ENCODE measurements around the gene DCST2. TPM values are rescaled to one million over a fixed set of nuclear protein-coding genes. Genes with fewer than 3 reads are reported as not detected.

Gene DCST2
- total RNA-seq, 1 experiment from 2014 or later: 0.61 TPM

DNA sequence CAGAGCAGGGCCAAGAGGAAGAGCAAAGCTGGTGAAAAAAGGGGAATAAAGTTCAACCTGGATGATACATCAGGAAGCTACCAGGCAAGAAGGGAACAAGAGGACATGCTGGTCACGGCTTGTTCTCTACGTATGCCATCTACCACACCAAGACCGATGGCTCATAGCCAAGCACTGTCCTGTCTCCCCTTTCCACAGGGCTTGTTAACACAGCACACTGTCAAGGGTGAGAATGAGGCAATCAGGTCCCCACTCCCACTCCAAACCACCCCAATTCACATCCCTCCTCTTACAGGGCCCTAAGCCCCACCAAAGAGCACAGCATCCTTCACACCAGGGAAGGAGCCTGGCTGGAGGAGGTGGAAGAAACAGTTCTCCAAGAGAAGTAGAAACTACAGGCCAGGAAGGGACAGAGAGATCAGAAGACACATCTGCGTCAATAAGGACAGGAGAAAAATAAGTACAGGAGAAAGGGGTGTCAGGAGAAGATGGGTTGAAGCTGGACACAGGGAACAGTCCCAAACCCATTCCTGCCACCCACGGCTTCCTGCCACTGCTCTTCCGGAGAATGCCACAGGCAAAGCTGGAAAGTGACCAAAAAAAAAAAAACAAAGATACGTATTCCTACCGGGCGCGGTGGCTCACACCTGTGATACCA lies 62.1 kb downstream of the DCST2 start:
- TF ChIP-seq, protein P1, sequence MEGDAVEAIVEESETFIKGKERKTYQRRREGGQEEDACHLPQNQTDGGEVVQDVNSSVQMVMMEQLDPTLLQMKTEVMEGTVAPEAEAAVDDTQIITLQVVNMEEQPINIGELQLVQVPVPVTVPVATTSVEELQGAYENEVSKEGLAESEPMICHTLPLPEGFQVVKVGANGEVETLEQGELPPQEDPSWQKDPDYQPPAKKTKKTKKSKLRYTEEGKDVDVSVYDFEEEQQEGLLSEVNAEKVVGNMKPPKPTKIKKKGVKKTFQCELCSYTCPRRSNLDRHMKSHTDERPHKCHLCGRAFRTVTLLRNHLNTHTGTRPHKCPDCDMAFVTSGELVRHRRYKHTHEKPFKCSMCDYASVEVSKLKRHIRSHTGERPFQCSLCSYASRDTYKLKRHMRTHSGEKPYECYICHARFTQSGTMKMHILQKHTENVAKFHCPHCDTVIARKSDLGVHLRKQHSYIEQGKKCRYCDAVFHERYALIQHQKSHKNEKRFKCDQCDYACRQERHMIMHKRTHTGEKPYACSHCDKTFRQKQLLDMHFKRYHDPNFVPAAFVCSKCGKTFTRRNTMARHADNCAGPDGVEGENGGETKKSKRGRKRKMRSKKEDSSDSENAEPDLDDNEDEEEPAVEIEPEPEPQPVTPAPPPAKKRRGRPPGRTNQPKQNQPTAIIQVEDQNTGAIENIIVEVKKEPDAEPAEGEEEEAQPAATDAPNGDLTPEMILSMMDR (IDR thresholded peaks at IDR 0.05; ENCODE audit: insufficient read depth in 1 of 2, low read depth in 1 of 2, low read length in 1 of 2, severe bottlenecking in 1 of 2, unreplicated experiment in 1 of 2): no peak
- H3K4me1 Mint-ChIP-seq (ENCODE audit: low read depth, unreplicated experiment): peaks cover 34% of the 10 kb centered on the region
- H3K9me3 Mint-ChIP-seq (ENCODE audit: unreplicated experiment): no peaks in the 10 kb centered on the region
- peaks cover 27% of the 10 kb centered on the region for H3K4me1 ChIP-seq
- peak overlapping the region; percentile 59 for H3K4me3 Mint-ChIP-seq (ENCODE audit: unreplicated experiment)
- H3K4me3 ChIP-seq (ENCODE audit: low read depth, low read length): no peak overlapping the region
- ChIA-PET POLR2A (interaction anchor here (0.6 to 3.7 kb wide), 6 partner anchors 10 to 35 kb away, joined by 3 to 75 read pairs (median 16); partner anchors contain the start of genes PBXIP1, PMVK and PYGO2), CTCF (interaction anchor here (1.3 to 2.6 kb wide), 5 partner anchors 15 to 412 kb away, joined by 5 to 26 read pairs (median 8); partner anchors contain the start of gene PBXIP1)
- peaks cover 14% of the 10 kb centered on the region for H3K36me3 Mint-ChIP-seq (ENCODE audit: insufficient read depth, unreplicated experiment)
- no peaks in the 10 kb centered on the region for H3K27me3 Mint-ChIP-seq (ENCODE audit: insufficient read depth, unreplicated experiment)
- peaks cover 4% of the 10 kb centered on the region for H3K36me3 ChIP-seq (ENCODE audit: control insufficient read depth, insufficient read depth, low read length)
- no peak for DNase-seq
- H3K27me3 ChIP-seq (replicated peaks; ENCODE audit: control insufficient read depth, insufficient read depth, low read length): no peaks in the 10 kb centered on the region
- no peaks in the 10 kb centered on the region for H3K9me3 ChIP-seq
- H3K27ac Mint-ChIP-seq (ENCODE audit: unreplicated experiment): no peak overlapping the region
- intact Hi-C loops (cut with micrococcal nuclease; ENCODE audit: unreplicated experiment): loop anchor here (5.0 kb wide), 1 partner anchor 91 kb away; the partner anchor contains the start of gene EFNA4
- BruUV-seq (replicated peaks): no TSS peak

DNA sequence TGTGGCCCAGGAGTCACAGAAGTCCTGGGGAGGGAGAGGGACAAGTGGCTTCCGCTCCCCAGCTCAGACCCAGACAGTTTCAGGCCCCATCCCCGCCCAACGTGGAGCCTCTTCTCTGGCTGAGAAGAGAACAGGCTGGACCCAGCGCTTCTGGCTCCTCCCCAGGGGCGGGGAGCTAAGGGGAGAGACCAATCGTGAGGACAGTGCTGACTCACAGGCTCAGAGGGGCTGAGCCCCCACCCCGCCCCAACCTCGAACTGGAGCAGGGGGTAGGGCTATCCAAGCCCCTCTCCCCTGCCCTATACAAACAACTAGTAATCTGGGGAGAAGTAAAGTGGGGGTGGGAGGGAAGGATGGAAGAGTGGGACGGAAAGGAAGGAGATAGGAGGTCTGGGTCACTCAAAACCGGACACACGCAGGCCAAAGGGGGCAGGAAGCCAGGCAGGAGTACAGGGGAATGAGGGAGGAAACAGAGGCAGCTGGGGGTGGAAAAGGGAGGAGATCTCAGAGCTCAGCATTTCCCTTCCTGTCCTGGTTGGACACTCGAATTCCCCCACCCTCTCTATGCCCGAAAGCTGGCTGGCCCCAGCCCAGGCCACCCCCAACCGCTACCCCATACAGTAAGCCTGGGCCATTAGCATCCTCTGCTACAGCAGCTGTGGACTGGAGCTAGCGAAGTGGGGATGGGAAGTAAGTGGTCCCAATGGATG lies 62.8 kb downstream of the DCST2 start, which contains the start of gene SHC1:
SHC1 (minus strand) TSS at position 117 of the 710 bp plus-strand sequence. CDS start 221 bp downstream, outside the sequence.
- H3K4me1 Mint-ChIP-seq (ENCODE audit: low read depth, unreplicated experiment): peaks cover 34% of the 10 kb centered on the region
- H3K27me3 Mint-ChIP-seq (ENCODE audit: insufficient read depth, unreplicated experiment): no peaks in the 10 kb centered on the region
- no peaks in the 10 kb centered on the region for H3K9me3 ChIP-seq
- CTCF ChIA-PET: interaction anchor here (0.6 to 1.7 kb wide), 6 partner anchors 15 to 80 kb away, joined by 3 to 10 read pairs (median 6); partner anchors contain the start of genes ADAM15, PBXIP1 and PMVK
- H3K27ac Mint-ChIP-seq (ENCODE audit: unreplicated experiment): peak within 1 kb of the TSS; percentile 17
- H3K4me3 ChIP-seq (ENCODE audit: low read depth, low read length): 0 out of 2 replicates have a peak within 1 kb of the TSS, but pooled peaks have one; percentile 2
- H3K36me3 Mint-ChIP-seq (ENCODE audit: insufficient read depth, unreplicated experiment): peaks cover 14% of the 10 kb centered on the region
- peaks cover 27% of the 10 kb centered on the region for H3K4me1 ChIP-seq
- H3K36me3 ChIP-seq (ENCODE audit: control insufficient read depth, insufficient read depth, low read length): peaks cover 4% of the 10 kb centered on the region
- no peaks in the 10 kb centered on the region for H3K9me3 Mint-ChIP-seq (ENCODE audit: unreplicated experiment)
- TF ChIP-seq, protein P1 (IDR thresholded peaks at IDR 0.05; ENCODE audit: insufficient read depth in 1 of 2, low read depth in 1 of 2, low read length in 1 of 2, severe bottlenecking in 1 of 2, unreplicated experiment in 1 of 2): no peak
- intact Hi-C loops (cut with micrococcal nuclease; ENCODE audit: unreplicated experiment): loop anchor here (5.0 kb wide), 1 partner anchor 92 kb away; the partner anchor contains the start of gene EFNA4
- H3K27me3 ChIP-seq (replicated peaks; ENCODE audit: control insufficient read depth, insufficient read depth, low read length): no peaks in the 10 kb centered on the region
- peak within 1 kb of the TSS; percentile 59 for H3K4me3 Mint-ChIP-seq (ENCODE audit: unreplicated experiment)
- BruUV-seq (replicated peaks): no TSS peak
- POLR2A ChIA-PET: interaction anchor here (0.6 to 3.7 kb wide), 5 partner anchors 10 to 31 kb away, joined by 3 to 75 read pairs (median 6); partner anchors contain the start of genes FLAD1, PBXIP1 and PYGO2
- DNase-seq: peak; percentile 78 to 80
